Neuronal stem cell (in vitro differentiated cells): ENCODE data around the gene SPDYE16.
A peak's percentile ranks its signal among the peaks of the same experiment; 100 is the strongest.
"Not testable (repeated sequence)": the region's sequence is repeated elsewhere in the genome, so short reads cannot be mapped to it uniquely, and the experiment has no call there.

Experiments used
- DNase-seq: peaks from one replicate; pipeline ENCODE4 v3.0.0-alpha.2; 2013; ENCODE audit warnings: low spot score
- H2AFZ ChIP-seq: one replicate; pipeline ENCODE4 v1.6.1; 2013; ENCODE audit warnings: mild to moderate bottlenecking, low read length, inconsistent platforms
- H2AK5ac ChIP-seq: 2 replicates; pipeline ENCODE4 v1.6.1; 2013; ENCODE audit warnings: low read depth, mild to moderate bottlenecking, inconsistent platforms, low read length, moderate library complexity, mixed read lengths
- H2BK120ac ChIP-seq: 2 replicates; pipeline ENCODE4 v1.6.1; 2013; ENCODE audit warnings: low read depth, mild to moderate bottlenecking, inconsistent platforms, low read length, moderate library complexity, mixed read lengths
- H2BK12ac ChIP-seq: one replicate; pipeline ENCODE4 v1.6.1; 2013; ENCODE audit warnings: low read length, inconsistent platforms
- H2BK15ac ChIP-seq: 2 replicates; pipeline ENCODE4 v1.6.1; 2013; ENCODE audit warnings: mild to moderate bottlenecking, low read length, inconsistent platforms, mixed read lengths
- H2BK5ac ChIP-seq: one replicate; pipeline ENCODE4 v1.6.1; 2013; ENCODE audit warnings: inconsistent platforms, mild to moderate bottlenecking, low read length, moderate library complexity
- H3K14ac ChIP-seq: one replicate; pipeline ENCODE4 v1.6.1; 2013; ENCODE audit warnings: low read length, inconsistent platforms
- H3K18ac ChIP-seq: 2 replicates; pipeline ENCODE4 v1.6.1; 2013; ENCODE audit warnings: low read length, inconsistent platforms
- H3K23ac ChIP-seq: 2 replicates; pipeline ENCODE4 v1.6.1; 2013; ENCODE audit warnings: low read depth, mild to moderate bottlenecking, mixed read lengths, low read length, inconsistent platforms; ENCODE audit not compliant: poor library complexity
- H3K27ac ChIP-seq: replicated peaks from 3 replicates; pipeline ENCODE4 v1.5.1; 2013; ENCODE audit warnings: low read length, inconsistent platforms
- H3K27me3 ChIP-seq, 3 experiments: 2 replicates each; pipeline ENCODE4 v1.6.1; 2013; ENCODE audit warnings: low read length in 3 of 3, mild to moderate bottlenecking in 2 of 3, inconsistent platforms in 1 of 3, low read depth in 1 of 3, mixed read lengths in 1 of 3, moderate library complexity in 1 of 3; ENCODE audit not compliant: control insufficient read depth in 3 of 3, insufficient read depth in 3 of 3
- H3K36me3 ChIP-seq, 2 donors: replicated peaks in 1 of 2; 2 replicates each; pipeline ENCODE4 v1.6.1; 2013; ENCODE audit warnings: low read length in 2 of 2; ENCODE audit not compliant: control insufficient read depth in 2 of 2, insufficient read depth in 2 of 2
- H3K4ac ChIP-seq: 2 replicates; pipeline ENCODE4 v1.6.1; 2013; ENCODE audit warnings: inconsistent platforms, mild to moderate bottlenecking, low read length, moderate library complexity
- H3K4me1 ChIP-seq, 2 donors: 1 replicate in 1 of 2; 2 replicates in 1 of 2; pipeline ENCODE4 v1.6.1; 2013; ENCODE audit warnings: low read length in 2 of 2, low read depth in 1 of 2; ENCODE audit not compliant: control insufficient read depth in 2 of 2, insufficient read depth in 1 of 2
- H3K4me2 ChIP-seq: one replicate; pipeline ENCODE4 v1.6.1; 2013; ENCODE audit warnings: mild to moderate bottlenecking, low read length, inconsistent platforms; ENCODE audit not compliant: insufficient read depth, poor library complexity, severe bottlenecking
- H3K4me3 ChIP-seq, 2 donors: 2 replicates each; pipeline ENCODE4 v1.5.1; 2013; ENCODE audit warnings: low read length in 2 of 2, mild to moderate bottlenecking in 2 of 2, inconsistent platforms in 1 of 2, moderate library complexity in 1 of 2
- H3K79me1 ChIP-seq: one replicate; pipeline ENCODE4 v1.6.1; 2013; ENCODE audit warnings: low read depth, mild to moderate bottlenecking, inconsistent platforms, low read length, moderate library complexity
- H3K9ac ChIP-seq: one replicate; pipeline ENCODE4 v1.6.1; 2013; ENCODE audit warnings: mild to moderate bottlenecking, low read depth, low read length, inconsistent platforms; ENCODE audit not compliant: poor library complexity
- H3K9me3 ChIP-seq, 2 donors: replicated peaks in 1 of 2; 2 replicates each; pipeline versions ENCODE3 to v1.6.1; 2013; ENCODE audit warnings: low read length in 2 of 2, mild to moderate bottlenecking in 2 of 2, inconsistent platforms in 1 of 2, low read depth in 1 of 2, mixed read lengths in 1 of 2, moderate library complexity in 1 of 2; ENCODE audit not compliant: control insufficient read depth in 2 of 2, insufficient read depth in 1 of 2
- H4K8ac ChIP-seq: one replicate; pipeline ENCODE4 v1.6.1; 2013; ENCODE audit warnings: low read depth, mild to moderate bottlenecking, inconsistent platforms, low read length, moderate library complexity
- H4K91ac ChIP-seq: one replicate; pipeline ENCODE4 v1.6.1; 2013; ENCODE audit warnings: low read length, low read depth, mild to moderate bottlenecking, inconsistent platforms; ENCODE audit not compliant: poor library complexity
- WGBS, 2 donors: extraction: QIAGEN DNeasy Blood & Tissue Kit; methylation state at CpG; one replicate each; pipeline ENCODE4 v1.1.7; 2013; ENCODE audit warnings: missing lambda C conversion rate in 2 of 2, mixed read lengths in 1 of 2; ENCODE audit not compliant: insufficient read length in 2 of 2, insufficient replicate concordance in 1 of 2; ENCODE audit errors: extremely low coverage in 2 of 2; 5-methylcytosine and 5-hydroxymethylcytosine counted together

SPDYE16 gene

GRCh38 chr7:76505168-76506080 is 37.7 kb downstream of the SPDYE16 start:
- Histone ChIP-seq H3K18ac (no peak overlapping the region), H2BK12ac (no peak overlapping the region), H3K4me1 (peaks cover 7 to 8% of the 10 kb centered on the region in 2 donors), H4K91ac (no peak overlapping the region), H3K27me3 (no peaks in the 10 kb centered on the region), H2BK15ac (no peak overlapping the region), H3K27ac (no peak overlapping the region), H2AFZ (no peak overlapping the region), H3K36me3 (peaks cover 0 to 3% of the 10 kb centered on the region in 2 donors), H3K23ac (peak overlapping the region; percentile 55), H2BK5ac (peak overlapping the region; percentile 53), H3K4me2 (no peak overlapping the region), H4K8ac (peak overlapping the region; percentile 17), H3K79me1 (peaks cover 1% of the 10 kb centered on the region), H2BK120ac (no peak overlapping the region), H3K4ac (no peak overlapping the region), H3K9ac (no peak overlapping the region), H2AK5ac (no peak overlapping the region), H3K9me3 (no peaks in the 10 kb centered on the region), H3K4me3 (no peak overlapping the region), H3K14ac (peak overlapping the region; percentile 21)
- DNase-seq: no peak
- no CpG with 5 or more reads among the region's 32 CpGs for WGBS, 2 donors

- not testable (repeated sequence) for H2AK5ac ChIP-seq, H3K36me3 ChIP-seq, H4K91ac ChIP-seq, H3K4me1 ChIP-seq, H2BK120ac ChIP-seq, H4K8ac ChIP-seq, H2BK15ac ChIP-seq, H2BK12ac ChIP-seq, H3K79me1 ChIP-seq, H3K18ac ChIP-seq, H2BK5ac ChIP-seq, H3K9me3 ChIP-seq, H3K23ac ChIP-seq, H3K27ac ChIP-seq, H3K4ac ChIP-seq, H2AFZ ChIP-seq, H3K27me3 ChIP-seq, H3K4me3 ChIP-seq, H3K4me2 ChIP-seq, DNase-seq, H3K14ac ChIP-seq
- H3K9ac ChIP-seq: peak overlapping the region; percentile 21
- no CpG with 5 or more reads among the region's 33 CpGs for WGBS, 2 donors
Measured at GRCh38 chr7:76504351-76505167, 38.5 kb downstream of the SPDYE16 start.

- DNase-seq, H4K91ac ChIP-seq, H3K4me2 ChIP-seq, H3K14ac ChIP-seq, H3K9ac ChIP-seq, H3K18ac ChIP-seq, H3K4ac ChIP-seq, H2BK15ac ChIP-seq, H3K79me1 ChIP-seq, H2BK5ac ChIP-seq, H3K4me1 ChIP-seq, H3K23ac ChIP-seq, H2AFZ ChIP-seq, H4K8ac ChIP-seq, H3K9me3 ChIP-seq, H2BK120ac ChIP-seq, H3K27me3 ChIP-seq, H2BK12ac ChIP-seq, H3K4me3 ChIP-seq, H3K36me3 ChIP-seq, H3K27ac ChIP-seq, H2AK5ac ChIP-seq: not testable (repeated sequence)
- WGBS, 2 donors: no CpG with 5 or more reads among the region's 12 CpGs
Measured at GRCh38 chr7:76503244-76503643, 39.9 kb downstream of the SPDYE16 start.

GRCh38 chr7:76502836-76503235 is 40.3 kb downstream of the SPDYE16 start:
- not testable (repeated sequence) for H3K18ac ChIP-seq, H3K4ac ChIP-seq, H2BK120ac ChIP-seq, H2AFZ ChIP-seq, H3K36me3 ChIP-seq, H3K4me2 ChIP-seq, H4K91ac ChIP-seq, H3K9me3 ChIP-seq, H3K27me3 ChIP-seq, H2BK15ac ChIP-seq, H3K9ac ChIP-seq, H4K8ac ChIP-seq, H3K79me1 ChIP-seq, H2BK12ac ChIP-seq, H3K4me3 ChIP-seq, H2BK5ac ChIP-seq, DNase-seq, H3K27ac ChIP-seq, H3K23ac ChIP-seq, H3K14ac ChIP-seq, H3K4me1 ChIP-seq, H2AK5ac ChIP-seq
- WGBS, 2 donors: no CpG with 5 or more reads among the region's 16 CpGs
